Amniotic stem cell (primary cell): Measurements from ENCODE around the gene H1-8.

Experiments
- DNase-seq: peaks from one replicate; lab custom pipeline; 2025; lab: John Stamatoyannopoulos, UW

Gene H1-8

DNA sequence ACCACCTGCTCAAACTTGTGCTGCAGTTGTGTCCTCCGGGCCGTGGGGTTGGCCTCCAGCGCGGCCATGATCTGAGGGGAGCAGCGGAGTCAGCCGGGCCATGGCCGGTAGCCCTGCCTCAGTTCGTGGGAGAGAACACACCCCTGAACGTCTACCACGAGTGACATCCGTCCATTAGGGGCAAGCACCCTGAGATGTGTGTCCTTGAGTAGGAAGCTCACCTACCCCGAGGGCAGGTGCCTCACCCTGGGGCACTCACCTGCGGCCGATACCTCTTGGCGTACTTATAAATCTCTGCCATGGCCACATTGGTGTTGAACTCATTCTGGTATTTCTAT, 13.4 kb downstream of the H1-8 start:
- no peak for DNase-seq

DNA sequence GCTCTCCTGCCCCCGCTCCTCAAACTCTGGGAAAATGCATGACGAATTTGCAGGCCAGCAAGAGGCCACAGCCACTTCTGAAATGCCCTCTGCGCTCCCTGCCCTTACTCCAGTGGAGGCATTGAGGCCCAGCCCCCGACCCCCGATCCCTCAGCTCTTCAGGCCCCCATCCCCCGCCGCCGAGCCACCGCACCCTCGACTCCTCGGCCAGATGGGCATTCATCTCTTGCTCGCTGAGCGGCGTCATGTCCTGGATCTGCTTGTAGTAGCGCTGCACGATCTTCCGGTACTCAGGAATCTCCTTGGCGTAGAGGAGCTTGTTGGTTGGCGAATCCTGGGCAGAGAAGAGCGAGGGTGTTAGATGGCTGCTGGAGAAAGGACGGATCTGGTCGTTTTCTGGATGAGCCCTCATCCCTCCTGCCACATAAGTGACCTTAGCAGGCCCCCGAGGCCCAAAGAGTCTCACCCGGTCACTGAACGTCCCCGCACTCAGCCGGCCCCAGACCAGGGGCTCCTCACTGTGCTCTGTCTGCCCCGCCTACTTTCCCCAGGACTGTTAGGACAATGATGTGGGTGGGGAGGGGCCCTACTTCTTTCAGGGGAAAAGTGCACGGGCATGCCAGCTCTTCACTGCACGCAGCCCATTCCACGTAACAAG, 14.0 kb downstream of the H1-8 start:
- no peak for DNase-seq

DNA sequence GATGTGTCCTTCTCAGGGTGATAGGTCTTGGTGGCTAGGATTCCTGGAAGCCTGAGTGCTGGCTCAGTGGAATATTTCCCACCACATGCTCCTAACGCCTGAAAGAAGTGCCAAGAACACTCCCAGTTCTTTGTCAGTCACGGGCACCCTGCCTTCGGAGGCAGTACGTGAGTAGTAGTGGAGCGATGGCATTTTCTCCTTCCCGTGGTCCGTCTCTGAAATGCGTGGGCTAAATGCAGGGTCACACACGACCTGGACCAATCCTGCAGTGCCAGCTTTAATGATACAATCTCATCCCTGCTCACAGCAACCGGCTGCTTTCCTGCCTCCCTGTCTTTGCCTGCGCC, 14.5 kb downstream of the H1-8 start:
- no peak for DNase-seq

DNA sequence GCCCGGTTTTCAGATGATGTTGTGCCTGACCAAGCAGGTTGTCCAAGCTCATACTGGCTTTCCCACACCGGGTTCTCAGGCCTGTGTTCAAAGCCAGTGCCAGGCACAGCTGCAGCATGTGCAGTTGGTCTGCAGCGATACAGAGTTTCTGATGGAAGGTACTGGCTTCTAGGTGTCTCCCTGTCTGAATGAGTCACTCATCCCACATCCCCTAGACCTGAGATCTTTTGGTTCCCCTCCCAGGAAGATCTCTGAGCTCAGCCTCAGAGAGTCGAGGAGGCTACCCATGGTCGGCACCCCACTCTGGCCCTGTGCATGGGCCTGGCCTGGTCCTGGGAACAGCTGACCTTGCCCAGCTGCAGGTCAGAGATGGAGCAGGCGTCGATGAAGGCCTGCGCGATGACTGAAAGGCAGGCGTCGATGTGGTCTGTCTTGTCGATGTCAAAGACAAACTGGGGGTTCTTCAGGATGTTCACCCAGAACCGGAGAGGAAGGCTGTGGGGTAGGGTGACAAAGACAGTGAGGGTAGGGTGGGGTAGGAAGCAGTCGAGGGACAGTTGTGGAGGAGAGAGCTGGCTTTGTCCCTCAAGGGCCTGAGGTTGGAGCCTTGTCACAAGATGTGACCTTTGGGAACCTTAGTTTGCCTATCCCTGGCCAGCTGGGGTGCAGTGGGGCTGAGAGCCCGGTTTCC, 15.3 kb downstream of the H1-8 start:
- DNase-seq, result no peak

DNA sequence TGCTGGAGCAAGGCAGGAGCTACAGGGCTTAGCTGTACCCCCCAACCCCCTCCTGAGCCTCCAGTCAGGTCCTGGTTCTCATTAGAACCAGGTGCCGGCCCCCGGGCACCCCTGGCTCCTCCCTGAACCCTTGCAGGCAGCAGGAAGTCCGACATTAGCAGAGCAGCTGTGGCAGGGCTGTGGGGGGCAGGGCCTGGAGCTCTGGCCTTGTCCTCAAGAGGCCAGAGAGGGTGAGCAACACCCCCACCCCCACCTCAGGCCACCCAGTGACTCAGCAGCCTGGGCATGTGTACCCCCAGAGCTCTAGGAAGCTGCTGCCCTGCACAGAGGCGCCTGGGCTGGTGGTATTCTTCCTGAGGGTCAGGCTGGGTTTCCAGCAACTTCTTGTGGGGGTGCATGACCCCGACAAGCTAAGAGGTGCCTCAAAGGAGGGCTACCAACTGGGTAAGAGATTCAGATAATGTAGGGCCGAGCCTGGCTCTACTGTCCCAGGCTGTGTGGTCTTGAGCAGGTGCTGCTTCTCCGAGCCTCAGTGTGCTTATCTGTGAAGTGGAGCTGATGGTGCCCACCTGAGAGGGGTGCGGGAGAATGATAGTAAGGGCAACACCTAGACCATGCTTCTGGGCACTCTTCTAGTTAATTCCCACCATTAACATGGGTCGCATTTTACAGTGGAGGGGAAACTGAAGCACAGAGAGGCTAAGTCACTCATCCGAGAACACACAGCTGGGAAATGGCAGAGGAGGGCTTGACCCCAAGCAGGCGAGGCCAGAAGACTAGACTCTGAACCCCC, 16.0 kb downstream of the H1-8 start:
- DNase-seq, result no peak

DNA sequence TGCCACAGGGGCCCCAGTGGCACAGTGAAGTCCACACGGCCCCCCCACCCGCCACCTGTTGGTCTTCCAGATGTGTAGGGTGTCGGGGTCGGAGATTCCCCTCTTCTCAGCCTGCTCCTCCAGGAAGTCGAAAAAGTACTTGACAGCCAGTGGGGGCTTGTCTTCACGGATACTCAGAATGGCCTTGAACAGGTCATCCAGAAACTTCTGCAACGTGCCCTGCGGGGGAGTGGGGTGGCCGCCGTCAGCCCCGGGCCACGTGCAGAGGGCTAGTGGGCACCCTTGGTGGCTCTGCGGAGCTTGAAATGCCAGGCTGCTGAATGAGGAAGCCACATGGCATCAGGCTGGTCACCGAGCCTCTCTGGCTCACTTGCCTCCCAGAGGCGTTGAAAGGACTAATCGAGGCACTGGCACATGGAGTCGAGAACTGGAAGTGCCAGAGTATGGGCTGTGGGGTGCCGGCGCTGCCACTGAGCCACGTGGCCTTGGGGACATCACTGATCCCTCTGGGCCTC, 16.6 kb downstream of the H1-8 start:
- DNase-seq, result no peak

DNA sequence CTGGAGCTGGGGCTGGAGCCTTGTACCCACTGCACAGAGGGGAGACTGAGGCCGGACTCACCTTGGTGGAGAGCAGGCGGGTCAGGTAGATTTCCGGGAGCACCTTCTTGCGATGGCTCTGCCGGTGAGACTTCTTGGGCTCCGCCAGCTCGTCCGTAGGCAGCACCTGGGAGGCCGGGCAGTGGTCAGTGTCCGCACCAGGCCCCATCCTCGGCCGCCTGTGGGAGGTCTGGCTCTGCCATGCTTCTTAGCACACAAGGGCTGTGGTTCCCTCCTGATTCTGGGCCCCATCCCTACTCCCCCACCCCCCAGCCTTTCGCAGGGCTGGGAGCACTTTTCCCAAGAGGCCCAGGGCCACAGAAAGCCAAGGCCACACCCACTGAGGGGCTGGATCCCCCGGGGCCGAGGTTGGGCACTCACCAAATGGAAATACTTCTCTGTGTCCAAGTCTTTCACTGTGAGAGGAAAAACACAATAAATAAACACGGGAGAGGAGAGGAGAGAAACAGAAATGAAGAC, 17.4 kb downstream of the H1-8 start:
- DNase-seq, result no peak

DNA sequence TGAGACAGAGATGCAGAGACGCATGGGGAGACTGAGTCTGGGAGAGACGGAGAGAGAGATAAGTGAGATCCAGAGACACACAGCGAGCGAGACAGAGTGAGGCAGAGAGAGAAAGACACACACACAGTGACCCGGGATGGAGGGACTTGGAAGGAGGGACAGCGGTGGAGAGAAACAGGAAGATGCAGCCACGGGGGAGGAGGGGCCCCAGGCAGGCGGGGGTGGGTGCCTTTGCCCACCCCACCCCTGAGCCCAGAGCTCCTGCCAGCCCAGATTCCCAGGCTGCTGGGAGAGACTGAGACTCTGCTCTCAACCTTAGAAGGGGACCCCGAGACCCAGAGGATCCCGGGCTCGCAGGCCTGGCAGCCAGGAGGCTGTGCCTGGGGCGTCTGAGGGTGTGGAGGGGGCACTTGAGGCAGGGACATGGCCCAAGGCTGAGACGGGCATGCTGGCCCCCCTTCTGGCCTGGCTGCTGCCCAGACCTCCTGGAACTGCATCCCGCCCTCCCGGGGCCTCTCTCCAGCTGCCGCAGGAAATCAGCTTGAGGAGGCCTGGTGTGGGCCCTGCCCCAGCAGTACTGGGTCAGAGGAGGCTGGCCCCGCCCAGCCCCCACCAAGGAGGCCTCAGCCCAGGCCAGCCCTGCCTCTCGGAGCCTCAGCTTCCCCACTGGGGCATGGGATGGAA, 18.1 kb downstream of the H1-8 start:
- peak; percentile 24 for DNase-seq

DNA sequence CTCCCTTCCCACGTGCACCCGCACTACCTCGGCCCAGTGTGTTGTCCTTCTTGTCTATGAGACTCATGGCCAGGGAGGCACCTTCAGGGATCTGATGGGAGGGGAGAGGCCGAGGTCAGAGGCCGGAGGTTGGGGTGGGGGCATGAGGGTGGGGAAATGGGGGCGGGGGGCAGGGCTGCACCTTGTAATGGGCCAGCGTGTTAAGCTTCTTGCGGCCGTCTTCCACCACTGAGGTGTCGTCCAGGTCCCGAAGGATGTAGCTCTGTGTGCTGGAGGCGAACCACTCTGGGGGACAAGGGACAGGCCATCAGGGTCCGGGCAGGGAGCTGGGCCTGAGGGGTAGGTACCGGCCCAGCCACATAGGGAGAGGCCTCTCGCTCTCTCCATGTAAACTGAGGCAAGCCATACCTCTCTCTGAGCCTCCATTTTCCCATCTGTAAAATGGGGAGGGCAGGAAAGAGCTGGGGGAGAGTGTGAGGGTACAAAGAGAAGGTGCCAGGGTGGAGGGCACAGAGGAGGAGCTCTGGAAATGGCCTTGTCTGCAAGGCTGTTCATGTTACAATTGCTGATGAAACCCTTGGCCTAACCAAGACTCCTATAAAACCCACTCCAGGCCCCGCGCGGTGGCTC, 18.8 kb downstream of the H1-8 start:
- DNase-seq, result no peak

DNA sequence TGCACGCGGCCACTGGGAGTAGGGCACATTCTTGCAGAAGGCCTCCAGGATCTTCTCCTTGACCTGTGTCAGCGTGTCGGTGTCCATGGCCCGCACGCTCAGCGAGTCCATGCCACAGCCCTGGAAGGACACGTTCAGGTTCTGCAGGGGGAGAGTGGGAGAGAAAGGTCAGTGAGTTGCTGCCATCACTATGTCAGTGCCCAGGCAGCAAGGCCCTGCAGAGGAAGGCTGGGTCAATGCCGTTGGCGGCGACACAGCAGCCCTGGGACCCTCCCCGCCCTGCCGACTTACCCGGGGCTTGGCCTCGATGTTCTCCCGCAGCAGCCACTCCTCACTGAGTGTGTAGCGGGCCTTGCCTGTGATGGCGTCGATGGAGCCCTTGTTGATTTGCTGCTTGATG, 19.8 kb downstream of the H1-8 start:
- no peak for DNase-seq

DNA sequence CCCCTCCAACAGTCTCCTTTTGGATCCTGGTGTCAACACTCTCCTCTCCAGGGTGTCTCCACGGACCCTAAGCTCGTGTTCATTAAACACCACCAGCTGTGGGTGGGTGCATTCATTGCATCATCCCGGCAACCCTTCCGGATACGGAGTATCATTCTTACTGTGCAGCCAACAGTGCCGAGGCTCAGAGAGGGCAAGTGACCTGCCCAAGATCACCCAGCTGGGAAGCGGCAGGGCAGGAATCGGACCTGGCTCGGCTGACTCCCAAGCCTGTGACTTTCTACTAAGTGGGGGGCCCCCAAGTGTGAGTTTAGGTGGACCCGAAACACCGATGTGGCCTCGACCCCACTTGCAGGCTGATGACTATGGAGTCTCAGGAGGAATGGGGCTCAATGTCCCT, 20.4 kb downstream of the H1-8 start:
- DNase-seq, result no peak

DNA sequence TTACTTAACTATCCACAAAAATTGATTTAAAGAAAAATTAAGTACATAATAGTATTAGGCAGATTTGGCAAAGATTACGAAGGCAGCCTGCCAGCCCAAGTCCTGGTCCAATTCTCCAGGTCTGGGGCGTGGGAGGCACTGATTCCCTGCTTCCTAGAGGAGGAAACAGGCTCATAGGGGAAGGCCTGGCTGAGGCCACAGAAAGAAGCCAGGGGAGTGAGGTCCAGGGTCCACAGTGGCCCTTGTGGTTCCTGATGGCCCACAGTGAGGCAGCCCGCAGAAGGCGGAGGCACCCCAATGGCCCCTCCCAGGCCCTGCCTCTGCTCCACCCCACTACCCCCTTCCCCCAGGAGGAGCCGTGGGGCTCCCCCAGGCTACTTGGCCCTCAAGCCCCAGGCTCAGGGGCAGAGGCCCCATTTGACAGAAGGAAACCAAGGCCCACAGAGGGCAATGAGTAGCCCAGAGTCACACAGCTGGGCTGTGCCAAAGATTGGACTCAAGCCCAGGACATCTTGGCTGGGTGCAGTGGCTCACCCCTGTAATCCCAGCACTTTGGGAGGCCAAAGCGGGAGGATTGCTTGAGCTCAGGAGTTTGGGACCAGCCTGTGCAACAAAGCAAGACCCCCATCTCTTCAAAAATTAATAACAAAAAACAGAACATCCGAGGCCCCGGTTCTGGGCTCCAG, 21.0 kb downstream of the H1-8 start:
- no peak for DNase-seq

DNA sequence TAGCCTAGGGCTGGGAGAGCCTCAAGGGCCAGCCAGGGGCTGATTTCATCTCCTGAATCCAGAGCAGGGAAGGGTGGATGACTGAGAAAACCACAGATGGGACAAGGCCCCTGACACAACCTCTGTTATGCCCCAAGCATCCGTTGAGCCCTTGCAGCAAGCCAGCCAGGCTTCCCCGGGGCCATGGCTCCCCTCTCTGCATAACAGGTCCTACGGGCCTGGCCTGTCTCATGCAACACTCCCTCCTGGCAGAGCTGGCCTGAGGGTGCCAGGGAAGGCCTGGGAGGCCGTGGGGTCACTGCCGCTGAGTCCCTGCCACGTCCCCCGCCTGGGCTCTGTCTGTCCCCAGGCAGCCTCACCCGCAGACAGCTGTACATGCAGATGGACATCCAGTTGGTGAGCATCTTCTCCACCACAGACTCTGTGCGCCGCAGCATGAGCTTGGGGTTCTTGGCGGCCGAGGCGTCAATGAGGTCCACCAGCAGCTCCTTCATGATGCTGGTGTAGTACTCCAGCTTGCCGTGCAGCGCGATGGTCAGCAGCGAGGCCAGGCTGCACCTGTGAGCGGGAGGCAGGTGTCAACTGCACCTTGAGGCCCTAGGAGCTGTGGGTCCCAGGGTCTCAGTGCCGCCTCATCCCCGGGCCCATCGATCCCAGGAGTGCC, 22.1 kb downstream of the H1-8 start:
- DNase-seq, result no peak

DNA sequence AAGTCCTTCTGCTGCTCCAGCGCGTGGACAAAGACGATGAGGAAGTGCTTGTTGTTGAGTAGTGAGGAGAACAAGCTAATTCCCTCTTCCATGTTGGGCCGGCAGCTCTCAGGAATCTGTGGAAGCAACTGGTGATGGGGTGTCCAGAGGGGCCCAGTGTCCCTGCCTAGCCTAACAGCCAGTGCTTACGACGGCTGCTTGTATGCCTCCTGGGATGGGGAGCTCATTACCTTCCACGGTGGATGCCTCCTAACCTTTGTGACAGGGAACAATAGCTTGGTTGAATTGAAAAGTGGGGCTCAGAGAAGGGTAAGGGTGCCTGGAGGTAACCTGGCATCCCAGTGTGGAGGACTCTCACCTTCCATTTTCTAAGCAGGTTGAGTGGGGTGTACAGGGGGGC, 22.9 kb downstream of the H1-8 start:
- no peak for DNase-seq

DNA sequence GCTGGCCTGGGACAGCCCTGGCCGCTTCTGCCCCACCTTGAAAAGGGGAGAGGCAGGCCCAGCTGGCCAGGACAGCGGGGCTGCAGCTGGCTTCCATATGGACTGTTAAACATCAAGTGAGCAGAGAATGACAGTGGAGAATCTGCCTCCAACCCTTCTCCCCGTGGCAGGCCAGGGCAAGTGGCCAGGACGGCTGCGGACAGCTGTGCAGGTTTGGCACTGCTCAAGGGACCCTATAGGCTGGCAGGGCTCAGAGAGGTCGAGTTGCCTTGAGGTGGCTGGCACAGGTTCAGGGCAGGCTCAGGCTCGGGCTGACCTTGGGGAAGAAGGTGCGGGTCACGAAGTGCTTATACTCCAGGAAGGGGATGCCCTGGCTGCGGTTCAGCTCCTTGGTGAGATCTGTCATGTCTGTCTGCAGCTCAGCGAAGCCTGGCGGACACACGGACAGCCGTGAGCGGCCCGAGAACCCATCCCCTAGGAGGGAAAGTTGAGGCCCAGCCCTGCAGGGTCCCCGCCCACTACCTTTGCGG, 24.3 kb downstream of the H1-8 start:
- DNase-seq, result no peak

DNA sequence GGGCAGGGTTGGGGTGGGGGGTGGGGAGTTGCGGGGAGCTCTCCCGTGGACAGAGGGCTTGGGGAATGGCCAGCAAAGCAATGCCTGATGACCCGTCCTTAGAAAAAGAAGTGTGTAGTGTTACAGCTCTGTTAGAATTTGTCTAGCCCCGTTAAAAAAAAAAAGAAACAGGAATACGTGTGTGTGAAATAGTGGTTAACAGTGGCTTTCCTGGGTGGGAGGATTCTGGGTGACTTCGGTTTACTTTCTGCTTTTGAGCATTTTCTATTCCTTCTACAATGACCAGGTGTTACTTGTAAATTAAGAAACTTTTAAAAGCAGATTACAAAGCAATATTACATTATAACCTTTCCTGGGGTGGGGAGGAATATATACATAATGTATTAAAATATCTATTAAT, 25.0 kb downstream of the H1-8 start:
- no peak for DNase-seq

DNA sequence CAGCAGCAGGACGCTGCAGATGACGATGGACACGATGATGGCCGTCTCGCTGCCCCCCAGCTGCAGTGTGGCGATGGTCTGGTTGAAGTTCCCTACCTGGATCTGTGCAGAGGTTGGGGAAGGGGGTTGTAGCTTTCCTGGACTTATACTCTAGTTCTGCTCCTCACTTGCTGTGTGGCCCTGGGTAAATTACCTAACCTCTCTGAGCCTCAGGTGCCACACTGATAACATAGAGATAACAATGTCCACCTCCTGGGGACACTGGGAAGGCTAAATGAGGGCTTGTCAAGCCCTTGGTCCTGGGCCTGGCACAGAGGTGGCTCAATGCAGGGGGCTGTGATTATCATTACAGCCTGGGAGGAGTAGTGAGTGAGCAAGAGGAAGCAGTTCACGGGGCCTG, 26.9 kb downstream of the H1-8 start:
- no peak for DNase-seq

DNA sequence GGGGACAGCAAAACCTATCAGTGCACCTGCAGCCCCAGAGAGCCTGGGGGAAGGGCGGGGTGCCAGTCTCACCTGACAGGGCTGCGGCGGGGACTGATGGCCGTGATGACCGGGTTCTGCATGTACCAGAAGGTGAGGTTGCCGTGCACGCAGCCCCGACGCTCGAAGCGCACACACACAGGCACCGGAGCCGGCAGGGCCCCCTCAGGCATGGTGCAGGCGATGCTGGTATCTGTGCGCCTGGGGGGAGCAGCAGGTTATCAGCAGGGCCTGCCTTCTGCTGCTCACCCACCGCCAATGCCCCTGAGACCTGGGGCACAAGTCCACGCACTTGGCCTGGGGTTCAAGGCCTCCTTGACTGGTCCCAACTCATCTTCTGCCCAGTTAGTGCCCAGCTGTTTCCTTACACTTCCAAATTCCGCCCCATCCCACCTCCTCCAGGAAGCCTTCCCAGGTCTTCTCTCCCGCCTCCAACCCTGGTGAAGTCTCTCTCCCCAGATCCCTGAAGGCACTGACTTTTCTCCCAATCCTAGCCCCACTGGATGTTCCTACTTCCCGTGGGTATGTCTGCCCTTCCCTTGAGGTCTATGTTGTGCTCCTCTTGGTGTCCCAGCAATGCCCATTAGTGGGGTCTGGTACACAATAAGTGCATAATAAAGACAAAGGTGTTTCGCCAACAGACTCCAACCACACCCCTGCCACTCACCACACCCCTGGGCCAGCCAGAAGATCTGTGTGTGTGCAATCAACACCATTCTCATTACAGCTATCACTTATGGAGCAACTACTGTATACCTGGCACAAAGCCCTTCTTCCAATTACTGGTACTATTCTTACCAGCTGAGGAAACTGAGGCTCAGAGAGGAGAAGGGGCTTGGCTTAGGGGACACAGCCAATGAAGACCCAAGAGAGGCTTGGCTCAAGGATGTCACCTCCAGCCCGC, 28.9 kb downstream of the H1-8 start:
- no peak for DNase-seq

DNA sequence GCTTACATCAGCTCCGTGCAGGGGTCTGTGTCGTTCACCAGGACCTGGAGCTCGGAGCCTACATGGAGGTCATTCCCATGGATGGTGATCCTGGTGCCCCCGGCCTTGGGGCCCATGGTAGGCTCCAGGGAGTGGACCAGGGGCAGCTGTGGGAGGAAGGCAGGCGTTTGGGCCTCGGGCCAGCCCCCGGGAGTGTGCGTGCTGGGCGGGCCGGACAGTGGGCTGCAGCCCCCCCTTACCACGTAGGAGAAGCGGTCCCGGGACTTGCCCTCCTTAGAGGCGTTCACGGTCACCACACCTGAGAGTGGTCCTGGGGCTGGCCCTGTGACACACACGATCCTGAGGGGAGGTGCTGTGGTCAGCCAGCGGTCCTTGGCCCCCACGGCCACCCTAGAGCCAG, 29.6 kb downstream of the H1-8 start:
- DNase-seq, result no peak
